Measurements from ENCODE around the gene SMNDC1. TPM values are rescaled to one million over a fixed set of nuclear protein-coding genes. Genes with fewer than 3 reads are reported as not detected.

SMNDC1 gene
- total and polyA plus RNA-seq, 4 donors = 4.9 to 6.8 (median 6.0) TPM

GRCh38 chr10:110300486-110300986, 4.2 kb downstream of the SMNDC1 start:
- no peak for TF ChIP-seq SP1 (IDR thresholded peaks at IDR 0.05)
- TF ChIP-seq JUND (IDR thresholded peaks at IDR 0.05) = no peak
- no peak for TF ChIP-seq RAD21 (IDR thresholded peaks at IDR 0.05)
- TF ChIP-seq HNF4A (conservative IDR thresholded peaks at IDR 0.05) = no peak
- TF ChIP-seq NR2F2 (IDR thresholded peaks at IDR 0.05) = no peak
- no peak for TF ChIP-seq YY1 (IDR thresholded peaks at IDR 0.05)
- no peak for TF ChIP-seq EGR1 (IDR thresholded peaks at IDR 0.05; ENCODE audit: low read depth in 2 of 2)
- no peak for TF ChIP-seq GABPA (IDR thresholded peaks at IDR 0.05 in 1 of 2, conservative IDR thresholded peaks at IDR 0.05 in 1 of 2)
- no peak overlapping the region for H3K9ac ChIP-seq (ENCODE audit: low read depth in 1 of 2, low read length in 2 of 2)

DNA sequence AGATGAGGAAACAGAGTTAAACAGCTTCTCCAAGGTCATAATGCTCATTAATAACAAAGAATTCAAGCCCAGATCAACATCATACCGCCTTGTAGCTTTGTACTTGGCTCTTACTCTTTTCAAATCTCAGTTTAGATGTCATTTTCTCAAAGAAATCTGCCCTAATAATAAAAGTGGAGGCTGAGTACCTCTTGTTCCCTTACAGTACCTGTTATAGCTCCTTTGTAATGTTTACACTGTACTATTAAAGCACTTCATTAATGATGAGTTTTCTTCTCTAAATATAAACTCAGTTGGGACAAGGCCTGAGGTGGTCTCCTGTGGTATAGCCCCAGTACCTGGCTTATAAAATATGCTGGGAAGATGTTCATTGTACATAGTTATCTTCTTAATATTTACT, 7.8 kb downstream of the SMNDC1 start:
- H3K9ac ChIP-seq (ENCODE audit: low read depth in 1 of 2, low read length in 2 of 2) = no peak overlapping the region
- H3K4me1 ChIP-seq (ENCODE audit: control insufficient read depth in 4 of 4, insufficient read depth in 4 of 4, low read length in 3 of 4) = peaks cover 4 to 30% (median 28%) of the 10 kb centered on the region in 4 donors
- no peak overlapping the region for H3K4me3 ChIP-seq (ENCODE audit: low read depth in 1 of 3, low read length in 3 of 3)
- TF ChIP-seq NR2F2 (IDR thresholded peaks at IDR 0.05) (no peak), JUND (IDR thresholded peaks at IDR 0.05) (no peak), CTCF (IDR thresholded peaks at IDR 0.05; ENCODE audit: low read depth, low read length, missing input control) (no peak), HNF4G (IDR thresholded peaks at IDR 0.05) (no peak), EGR1 (IDR thresholded peaks at IDR 0.05; ENCODE audit: low read depth in 2 of 2) (no peak), YY1 (IDR thresholded peaks at IDR 0.05) (no peak), FOXA1 (IDR thresholded peaks at IDR 0.05) (no peak), GABPA (IDR thresholded peaks at IDR 0.05 in 1 of 2, conservative IDR thresholded peaks at IDR 0.05 in 1 of 2) (no peak), SP1 (IDR thresholded peaks at IDR 0.05) (no peak)
- TF ChIP-seq, protein P1, sequence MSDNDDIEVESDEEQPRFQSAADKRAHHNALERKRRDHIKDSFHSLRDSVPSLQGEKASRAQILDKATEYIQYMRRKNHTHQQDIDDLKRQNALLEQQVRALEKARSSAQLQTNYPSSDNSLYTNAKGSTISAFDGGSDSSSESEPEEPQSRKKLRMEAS (IDR thresholded peaks at IDR 0.05) = no peak
- H3K27ac ChIP-seq (ENCODE audit: low read depth in 1 of 2, low read length in 2 of 2) = no peak overlapping the region
- H3K36me3 ChIP-seq (ENCODE audit: control insufficient read depth in 4 of 4, insufficient read depth in 3 of 4, low read depth in 1 of 4, low read length in 3 of 4) = peaks cover 6 to 61% (median 53%) of the 10 kb centered on the region in 4 donors
- WGBS = 91% methylated on average over 1 of the region's 1 CpG
- no peaks in the 10 kb centered on the region for H3K27me3 ChIP-seq (ENCODE audit: control insufficient read depth in 4 of 4, insufficient read depth in 4 of 4, low read length in 3 of 4)
- no peak for DNase-seq (ENCODE audit: low spot score)
- no peaks in the 10 kb centered on the region for H3K9me3 ChIP-seq (ENCODE audit: control insufficient read depth in 4 of 4, low read length in 3 of 4)

More at GRCh38 chr10:110300486-110300986, 4.2 kb downstream of the SMNDC1 start:
- Histone ChIP-seq H3K4me3 (ENCODE audit: low read depth in 1 of 3, low read length in 3 of 3) (no peak overlapping the region), H3K27me3 (ENCODE audit: control insufficient read depth in 4 of 4, insufficient read depth in 4 of 4, low read length in 3 of 4) (no peaks in the 10 kb centered on the region), H3K4me1 (ENCODE audit: control insufficient read depth in 4 of 4, insufficient read depth in 4 of 4, low read length in 3 of 4) (peaks cover 4 to 45% (median 38%) of the 10 kb centered on the region in 4 donors), H3K36me3 (ENCODE audit: control insufficient read depth in 4 of 4, insufficient read depth in 3 of 4, low read depth in 1 of 4, low read length in 3 of 4) (peaks cover 4 to 42% (median 30%) of the 10 kb centered on the region in 4 donors), H3K27ac (ENCODE audit: low read depth in 1 of 2, low read length in 2 of 2) (no peak overlapping the region), H3K9me3 (ENCODE audit: control insufficient read depth in 4 of 4, low read length in 3 of 4) (no peaks in the 10 kb centered on the region)
- 56% methylated on average over 5 of the region's 5 CpGs for WGBS
- DNase-seq (ENCODE audit: low spot score) = no peak

GRCh38 chr10:110286841-110287240, 17.9 kb downstream of the SMNDC1 start:
- Histone ChIP-seq H3K9me3 (ENCODE audit: control insufficient read depth in 4 of 4, low read length in 3 of 4) (no peaks in the 10 kb centered on the region), H3K4me3 (ENCODE audit: low read depth in 1 of 3, low read length in 3 of 3) (no peak overlapping the region), H3K27ac (ENCODE audit: low read depth in 1 of 2, low read length in 2 of 2) (no peak overlapping the region), H3K36me3 (ENCODE audit: control insufficient read depth in 4 of 4, insufficient read depth in 3 of 4, low read depth in 1 of 4, low read length in 3 of 4) (peaks cover 6 to 34% (median 26%) of the 10 kb centered on the region in 4 donors), H3K9ac (ENCODE audit: low read depth in 1 of 2, low read length in 2 of 2) (no peak overlapping the region), H3K27me3 (ENCODE audit: control insufficient read depth in 4 of 4, insufficient read depth in 4 of 4, low read length in 3 of 4) (no peaks in the 10 kb centered on the region), H3K4me1 (ENCODE audit: control insufficient read depth in 4 of 4, insufficient read depth in 4 of 4, low read length in 3 of 4) (no peaks in the 10 kb centered on the region)
- TF ChIP-seq FOXA1 (IDR thresholded peaks at IDR 0.05) (no peak), HNF4A (conservative IDR thresholded peaks at IDR 0.05) (no peak), YY1 (IDR thresholded peaks at IDR 0.05) (no peak), ATF3 (IDR thresholded peaks at IDR 0.05) (no peak), GABPA (IDR thresholded peaks at IDR 0.05 in 1 of 2, conservative IDR thresholded peaks at IDR 0.05 in 1 of 2) (no peak), TAF1 (conservative IDR thresholded peaks at IDR 0.05) (no peak), SP1 (IDR thresholded peaks at IDR 0.05) (no peak), EGR1 (IDR thresholded peaks at IDR 0.05; ENCODE audit: low read depth in 2 of 2) (no peak), JUND (IDR thresholded peaks at IDR 0.05) (no peak), FOXA2 (IDR thresholded peaks at IDR 0.05) (no peak), RAD21 (IDR thresholded peaks at IDR 0.05) (no peak), RXRA (IDR thresholded peaks at IDR 0.05) (no peak), NR2F2 (IDR thresholded peaks at IDR 0.05) (no peak), CTCF (IDR thresholded peaks at IDR 0.05; ENCODE audit: low read depth, low read length, missing input control) (no peak), HNF4G (IDR thresholded peaks at IDR 0.05) (no peak)
- TF ChIP-seq, protein P1 (IDR thresholded peaks at IDR 0.05) = no peak
- TF ChIP-seq, protein P2, sequence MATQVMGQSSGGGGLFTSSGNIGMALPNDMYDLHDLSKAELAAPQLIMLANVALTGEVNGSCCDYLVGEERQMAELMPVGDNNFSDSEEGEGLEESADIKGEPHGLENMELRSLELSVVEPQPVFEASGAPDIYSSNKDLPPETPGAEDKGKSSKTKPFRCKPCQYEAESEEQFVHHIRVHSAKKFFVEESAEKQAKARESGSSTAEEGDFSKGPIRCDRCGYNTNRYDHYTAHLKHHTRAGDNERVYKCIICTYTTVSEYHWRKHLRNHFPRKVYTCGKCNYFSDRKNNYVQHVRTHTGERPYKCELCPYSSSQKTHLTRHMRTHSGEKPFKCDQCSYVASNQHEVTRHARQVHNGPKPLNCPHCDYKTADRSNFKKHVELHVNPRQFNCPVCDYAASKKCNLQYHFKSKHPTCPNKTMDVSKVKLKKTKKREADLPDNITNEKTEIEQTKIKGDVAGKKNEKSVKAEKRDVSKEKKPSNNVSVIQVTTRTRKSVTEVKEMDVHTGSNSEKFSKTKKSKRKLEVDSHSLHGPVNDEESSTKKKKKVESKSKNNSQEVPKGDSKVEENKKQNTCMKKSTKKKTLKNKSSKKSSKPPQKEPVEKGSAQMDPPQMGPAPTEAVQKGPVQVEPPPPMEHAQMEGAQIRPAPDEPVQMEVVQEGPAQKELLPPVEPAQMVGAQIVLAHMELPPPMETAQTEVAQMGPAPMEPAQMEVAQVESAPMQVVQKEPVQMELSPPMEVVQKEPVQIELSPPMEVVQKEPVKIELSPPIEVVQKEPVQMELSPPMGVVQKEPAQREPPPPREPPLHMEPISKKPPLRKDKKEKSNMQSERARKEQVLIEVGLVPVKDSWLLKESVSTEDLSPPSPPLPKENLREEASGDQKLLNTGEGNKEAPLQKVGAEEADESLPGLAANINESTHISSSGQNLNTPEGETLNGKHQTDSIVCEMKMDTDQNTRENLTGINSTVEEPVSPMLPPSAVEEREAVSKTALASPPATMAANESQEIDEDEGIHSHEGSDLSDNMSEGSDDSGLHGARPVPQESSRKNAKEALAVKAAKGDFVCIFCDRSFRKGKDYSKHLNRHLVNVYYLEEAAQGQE (IDR thresholded peaks at IDR 0.05) = no peak
- WGBS = 97% methylated on average over 2 of the region's 2 CpGs
- no peak for DNase-seq (ENCODE audit: low spot score)

All from liver (tissue), 9 donors.